NK-92 (cell line): ENCODE measurements around the gene CCR5AS.

Experiments
- DNase-seq: peaks from one replicate; lab custom pipeline; 2025; ENCODE audit not compliant: unreplicated experiment; lab: John Stamatoyannopoulos, UW

The CCR5AS gene

DNA sequence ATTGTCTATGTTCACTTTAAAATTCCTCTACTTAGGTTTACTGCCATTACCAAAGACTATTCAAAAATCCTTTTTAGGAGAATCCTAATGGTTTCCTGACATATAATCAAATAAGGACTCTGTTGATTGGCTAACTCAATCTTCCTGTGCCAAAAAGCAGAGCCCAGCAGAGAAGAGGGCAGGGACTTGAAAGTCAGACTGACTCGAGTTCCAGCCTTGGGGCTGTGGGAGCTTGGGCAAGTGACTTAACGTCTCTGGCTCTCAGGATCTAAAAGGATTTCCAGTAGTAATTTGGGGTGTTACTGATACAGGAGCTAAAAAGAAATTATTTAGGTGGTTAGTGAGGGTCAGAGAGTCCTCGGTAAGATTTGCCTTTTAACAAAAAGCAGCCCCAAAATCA, 25.2 kb downstream of the CCR5AS start:
- no peak for DNase-seq

DNA sequence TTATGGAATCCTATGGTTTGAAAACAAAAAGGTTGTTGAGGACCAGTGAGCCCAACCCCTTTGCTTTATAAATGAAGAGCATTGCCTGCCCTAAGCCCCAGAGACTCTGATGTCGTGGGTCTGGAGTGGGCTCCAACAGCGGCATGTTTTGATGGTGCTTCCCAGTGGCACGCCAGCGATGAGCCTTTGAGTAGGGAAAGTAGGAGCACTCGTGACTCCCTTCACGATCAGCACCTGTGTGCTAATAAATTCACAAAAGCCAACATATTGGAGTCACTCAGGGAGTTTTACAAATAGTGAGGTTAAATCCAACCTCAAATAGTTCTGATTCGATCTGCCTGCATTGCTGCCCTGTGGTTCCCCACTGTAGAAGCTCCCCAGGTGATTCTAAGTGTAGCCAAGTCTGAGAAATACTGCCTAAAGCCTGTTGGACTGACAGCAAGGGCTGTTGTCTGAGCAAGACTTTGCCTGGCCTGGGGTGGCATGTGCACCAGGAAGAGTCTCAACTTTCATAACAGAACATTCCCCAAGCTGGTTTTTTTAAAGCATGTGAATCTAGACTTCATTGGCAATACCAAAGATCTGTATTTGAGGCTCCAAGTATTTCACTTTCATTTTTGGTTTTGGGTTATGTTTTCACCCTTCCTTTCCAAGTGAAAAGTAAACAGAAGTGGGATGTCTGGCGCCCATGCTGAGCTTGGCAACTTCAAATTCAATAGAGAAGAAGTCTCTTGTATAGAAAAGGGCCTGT, 26.2 kb downstream of the CCR5AS start:
- no peak for DNase-seq

DNA sequence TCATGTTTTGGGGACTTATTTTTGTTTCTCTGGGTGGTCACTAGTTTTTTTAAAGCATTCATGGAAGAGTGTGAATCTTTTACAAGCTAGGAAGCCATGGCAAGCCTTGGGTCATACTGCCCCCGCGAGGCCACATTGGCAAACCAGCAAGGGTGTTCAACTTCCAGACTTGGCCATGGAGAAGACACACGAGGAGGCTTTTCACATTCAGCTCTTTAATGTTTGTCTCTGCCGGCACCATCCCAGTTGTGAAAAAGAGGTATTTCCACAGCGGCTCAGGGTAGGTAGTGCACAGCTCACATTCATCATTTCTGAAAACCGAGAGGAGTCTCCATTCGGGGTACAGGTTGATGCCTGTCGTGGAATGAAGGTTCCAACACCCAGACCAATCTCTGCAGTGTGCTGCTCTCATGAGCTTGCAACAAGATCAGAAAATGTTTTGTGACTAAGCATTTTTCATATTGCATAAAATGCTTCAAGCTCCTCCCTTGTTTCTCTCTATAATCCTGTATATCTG, 28.4 kb downstream of the CCR5AS start:
- no peak for DNase-seq

DNA sequence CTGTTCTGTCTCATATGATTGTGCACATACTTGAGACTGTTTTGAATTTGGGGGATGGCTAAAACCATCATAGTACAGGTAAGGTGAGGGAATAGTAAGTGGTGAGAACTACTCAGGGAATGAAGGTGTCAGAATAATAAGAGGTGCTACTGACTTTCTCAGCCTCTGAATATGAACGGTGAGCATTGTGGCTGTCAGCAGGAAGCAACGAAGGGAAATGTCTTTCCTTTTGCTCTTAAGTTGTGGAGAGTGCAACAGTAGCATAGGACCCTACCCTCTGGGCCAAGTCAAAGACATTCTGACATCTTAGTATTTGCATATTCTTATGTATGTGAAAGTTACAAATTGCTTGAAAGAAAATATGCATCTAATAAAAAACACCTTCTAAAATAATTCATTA, 31.1 kb downstream of the CCR5AS start:
- no peak for DNase-seq

DNA sequence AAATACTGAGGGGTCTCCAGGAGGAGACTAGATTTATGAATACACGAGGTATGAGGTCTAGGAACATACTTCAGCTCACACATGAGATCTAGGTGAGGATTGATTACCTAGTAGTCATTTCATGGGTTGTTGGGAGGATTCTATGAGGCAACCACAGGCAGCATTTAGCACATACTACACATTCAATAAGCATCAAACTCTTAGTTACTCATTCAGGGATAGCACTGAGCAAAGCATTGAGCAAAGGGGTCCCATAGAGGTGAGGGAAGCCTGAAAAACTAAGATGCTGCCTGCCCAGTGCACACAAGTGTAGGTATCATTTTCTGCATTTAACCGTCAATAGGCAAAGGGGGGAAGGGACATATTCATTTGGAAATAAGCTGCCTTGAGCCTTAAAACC, 31.6 kb downstream of the CCR5AS start:
- no peak for DNase-seq

DNA sequence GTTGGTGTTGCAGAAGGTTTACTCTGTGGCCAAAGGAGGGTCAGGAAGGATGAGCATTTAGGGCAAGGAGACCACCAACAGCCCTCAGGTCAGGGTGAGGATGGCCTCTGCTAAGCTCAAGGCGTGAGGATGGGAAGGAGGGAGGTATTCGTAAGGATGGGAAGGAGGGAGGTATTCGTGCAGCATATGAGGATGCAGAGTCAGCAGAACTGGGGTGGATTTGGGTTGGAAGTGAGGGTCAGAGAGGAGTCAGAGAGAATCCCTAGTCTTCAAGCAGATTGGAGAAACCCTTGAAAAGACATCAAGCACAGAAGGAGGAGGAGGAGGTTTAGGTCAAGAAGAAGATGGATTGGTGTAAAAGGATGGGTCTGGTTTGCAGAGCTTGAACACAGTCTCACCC, 32.1 kb downstream of the CCR5AS start:
- DNase-seq: no peak

DNA sequence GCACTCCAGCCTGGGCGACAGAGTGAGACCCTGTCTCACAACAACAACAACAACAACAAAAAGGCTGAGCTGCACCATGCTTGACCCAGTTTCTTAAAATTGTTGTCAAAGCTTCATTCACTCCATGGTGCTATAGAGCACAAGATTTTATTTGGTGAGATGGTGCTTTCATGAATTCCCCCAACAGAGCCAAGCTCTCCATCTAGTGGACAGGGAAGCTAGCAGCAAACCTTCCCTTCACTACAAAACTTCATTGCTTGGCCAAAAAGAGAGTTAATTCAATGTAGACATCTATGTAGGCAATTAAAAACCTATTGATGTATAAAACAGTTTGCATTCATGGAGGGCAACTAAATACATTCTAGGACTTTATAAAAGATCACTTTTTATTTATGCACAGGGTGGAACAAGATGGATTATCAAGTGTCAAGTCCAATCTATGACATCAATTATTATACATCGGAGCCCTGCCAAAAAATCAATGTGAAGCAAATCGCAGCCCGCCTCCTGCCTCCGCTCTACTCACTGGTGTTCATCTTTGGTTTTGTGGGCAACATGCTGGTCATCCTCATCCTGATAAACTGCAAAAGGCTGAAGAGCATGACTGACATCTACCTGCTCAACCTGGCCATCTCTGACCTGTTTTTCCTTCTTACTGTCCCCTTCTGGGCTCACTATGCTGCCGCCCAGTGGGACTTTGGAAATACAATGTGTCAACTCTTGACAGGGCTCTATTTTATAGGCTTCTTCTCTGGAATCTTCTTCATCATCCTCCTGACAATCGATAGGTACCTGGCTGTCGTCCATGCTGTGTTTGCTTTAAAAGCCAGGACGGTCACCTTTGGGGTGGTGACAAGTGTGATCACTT, 34.1 kb downstream of the CCR5AS start:
- DNase-seq: no peak

DNA sequence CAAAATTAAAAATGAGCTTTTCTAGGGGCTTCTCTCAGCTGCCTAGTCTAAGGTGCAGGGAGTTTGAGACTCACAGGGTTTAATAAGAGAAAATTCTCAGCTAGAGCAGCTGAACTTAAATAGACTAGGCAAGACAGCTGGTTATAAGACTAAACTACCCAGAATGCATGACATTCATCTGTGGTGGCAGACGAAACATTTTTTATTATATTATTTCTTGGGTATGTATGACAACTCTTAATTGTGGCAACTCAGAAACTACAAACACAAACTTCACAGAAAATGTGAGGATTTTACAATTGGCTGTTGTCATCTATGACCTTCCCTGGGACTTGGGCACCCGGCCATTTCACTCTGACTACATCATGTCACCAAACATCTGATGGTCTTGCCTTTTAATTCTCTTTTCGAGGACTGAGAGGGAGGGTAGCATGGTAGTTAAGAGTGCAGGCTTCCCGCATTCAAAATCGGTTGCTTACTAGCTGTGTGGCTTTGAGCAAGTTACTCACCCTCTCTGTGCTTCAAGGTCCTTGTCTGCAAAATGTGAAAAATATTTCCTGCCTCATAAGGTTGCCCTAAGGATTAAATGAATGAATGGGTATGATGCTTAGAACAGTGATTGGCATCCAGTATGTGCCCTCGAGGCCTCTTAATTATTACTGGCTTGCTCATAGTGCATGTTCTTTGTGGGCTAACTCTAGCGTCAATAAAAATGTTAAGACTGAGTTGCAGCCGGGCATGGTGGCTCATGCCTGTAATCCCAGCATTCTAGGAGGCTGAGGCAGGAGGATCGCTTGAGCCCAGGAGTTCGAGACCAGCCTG, 35.1 kb downstream of the CCR5AS start:
- no peak for DNase-seq

DNA sequence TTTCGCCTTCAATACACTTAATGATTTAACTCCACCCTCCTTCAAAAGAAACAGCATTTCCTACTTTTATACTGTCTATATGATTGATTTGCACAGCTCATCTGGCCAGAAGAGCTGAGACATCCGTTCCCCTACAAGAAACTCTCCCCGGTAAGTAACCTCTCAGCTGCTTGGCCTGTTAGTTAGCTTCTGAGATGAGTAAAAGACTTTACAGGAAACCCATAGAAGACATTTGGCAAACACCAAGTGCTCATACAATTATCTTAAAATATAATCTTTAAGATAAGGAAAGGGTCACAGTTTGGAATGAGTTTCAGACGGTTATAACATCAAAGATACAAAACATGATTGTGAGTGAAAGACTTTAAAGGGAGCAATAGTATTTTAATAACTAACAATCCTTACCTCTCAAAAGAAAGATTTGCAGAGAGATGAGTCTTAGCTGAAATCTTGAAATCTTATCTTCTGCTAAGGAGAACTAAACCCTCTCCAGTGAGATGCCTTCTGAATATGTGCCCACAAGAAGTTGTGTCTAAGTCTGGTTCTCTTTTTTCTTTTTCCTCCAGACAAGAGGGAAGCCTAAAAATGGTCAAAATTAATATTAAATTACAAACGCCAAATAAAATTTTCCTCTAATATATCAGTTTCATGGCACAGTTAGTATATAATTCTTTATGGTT, 35.9 kb downstream of the CCR5AS start, which contains the start of gene CCR5:
Gene CCR5 (plus strand): TSS at position 108 of the 680 bp plus-strand sequence. CDS start 1,957 bp downstream, outside the sequence.
- no peak for DNase-seq

DNA sequence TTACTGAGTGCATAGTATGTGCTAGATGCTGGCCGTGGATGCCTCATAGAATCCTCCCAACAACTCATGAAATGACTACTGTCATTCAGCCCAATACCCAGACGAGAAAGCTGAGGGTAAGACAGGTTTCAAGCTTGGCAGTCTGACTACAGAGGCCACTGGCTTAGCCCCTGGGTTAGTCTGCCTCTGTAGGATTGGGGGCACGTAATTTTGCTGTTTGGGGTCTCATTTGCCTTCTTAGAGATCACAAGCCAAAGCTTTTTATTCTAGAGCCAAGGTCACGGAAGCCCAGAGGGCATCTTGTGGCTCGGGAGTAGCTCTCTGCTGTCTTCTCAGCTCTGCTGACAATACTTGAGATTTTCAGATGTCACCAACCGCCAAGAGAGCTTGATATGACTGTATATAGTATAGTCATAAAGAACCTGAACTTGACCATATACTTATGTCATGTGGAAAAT, 37.2 kb downstream of the CCR5AS start:
- DNase-seq: no peak

DNA sequence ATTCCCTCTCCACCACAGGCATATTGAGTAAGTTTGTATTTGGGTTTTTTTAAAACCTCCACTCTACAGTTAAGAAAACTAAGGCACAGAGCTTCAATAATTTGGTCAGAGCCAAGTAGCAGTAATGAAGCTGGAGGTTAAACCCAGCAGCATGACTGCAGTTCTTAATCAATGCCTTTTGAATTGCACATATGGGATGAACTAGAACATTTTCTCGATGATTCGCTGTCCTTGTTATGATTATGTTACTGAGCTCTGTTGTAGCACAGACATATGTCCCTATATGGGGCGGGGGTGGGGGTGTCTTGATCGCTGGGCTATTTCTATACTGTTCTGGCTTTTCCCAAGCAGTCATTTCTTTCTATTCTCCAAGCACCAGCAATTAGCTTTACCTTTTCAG, 37.7 kb downstream of the CCR5AS start:
- DNase-seq: no peak

DNA sequence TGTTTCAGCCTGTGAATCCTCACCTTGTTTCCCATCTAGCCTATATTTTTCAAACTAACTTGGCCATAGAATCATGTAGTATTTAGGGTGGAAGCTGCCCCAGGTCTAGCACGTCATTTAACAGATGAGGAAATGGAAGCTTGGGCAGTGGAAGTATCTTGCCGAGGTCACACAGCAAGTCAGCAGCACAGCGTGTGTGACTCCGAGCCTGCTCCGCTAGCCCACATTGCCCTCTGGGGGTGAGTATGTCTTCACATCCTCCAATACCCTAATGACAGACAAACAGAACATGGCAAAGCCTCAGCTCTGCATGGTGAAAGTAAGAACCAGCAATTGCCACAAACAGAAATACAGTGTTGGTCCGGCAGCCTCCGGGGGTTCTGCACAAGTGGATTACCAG, 38.3 kb downstream of the CCR5AS start:
- DNase-seq: no peak

DNA sequence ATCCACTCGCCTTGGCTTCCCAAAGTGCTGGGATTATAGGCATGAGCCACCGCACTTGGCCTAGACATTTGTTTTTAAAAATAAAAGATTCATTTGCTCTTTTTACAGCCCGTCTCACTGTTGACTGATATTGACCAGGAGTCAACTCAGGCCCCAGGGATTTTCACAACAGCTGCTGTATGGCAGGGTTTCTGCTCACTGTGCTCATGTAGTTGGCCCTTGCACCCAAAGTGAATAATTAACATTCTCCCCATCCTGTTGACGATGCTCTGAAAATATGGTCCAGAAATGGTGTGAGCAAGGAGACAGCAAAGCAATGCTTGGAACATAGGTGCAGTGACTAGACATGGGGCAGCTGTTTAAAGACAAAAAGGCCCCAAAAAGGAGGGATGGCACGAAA, 39.1 kb downstream of the CCR5AS start:
- DNase-seq: no peak

DNA sequence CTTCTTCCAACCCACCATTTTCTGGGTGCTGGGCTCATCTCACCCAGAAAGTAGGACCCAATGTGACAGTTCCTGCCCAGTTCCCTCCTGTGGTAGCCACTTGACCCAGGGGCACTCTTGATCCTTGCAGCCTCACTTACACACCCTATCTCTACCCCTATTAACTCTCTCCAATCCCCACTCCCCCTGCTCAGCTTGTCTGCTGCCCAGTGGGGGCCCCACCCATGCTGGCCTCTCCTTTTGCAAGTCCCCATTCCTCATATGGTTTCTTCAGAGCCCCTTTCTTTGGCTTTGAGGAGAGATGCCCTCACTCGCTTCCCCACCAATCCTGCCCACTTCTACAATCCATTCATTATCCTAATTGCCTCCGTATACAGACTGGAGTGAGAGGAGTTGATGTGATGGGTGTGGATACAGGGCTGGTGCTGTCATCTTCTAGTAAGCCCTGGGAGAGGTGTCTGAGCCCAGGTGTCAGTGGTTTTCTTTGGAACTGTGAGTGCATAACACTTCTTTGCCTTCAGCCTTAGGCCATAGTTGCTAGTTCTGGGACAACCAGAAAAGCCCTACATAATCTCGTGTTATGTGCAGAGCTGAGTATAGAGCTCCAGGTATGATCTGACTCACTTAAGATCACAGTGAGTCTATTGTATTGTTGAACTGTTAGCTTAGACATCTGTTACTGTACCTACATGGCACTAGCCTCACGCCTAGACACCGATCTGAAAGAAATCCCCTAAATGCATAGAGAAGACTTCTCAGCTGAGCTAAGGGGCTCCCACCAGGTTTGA, 40.9 kb downstream of the CCR5AS start:
- no peak for DNase-seq

DNA sequence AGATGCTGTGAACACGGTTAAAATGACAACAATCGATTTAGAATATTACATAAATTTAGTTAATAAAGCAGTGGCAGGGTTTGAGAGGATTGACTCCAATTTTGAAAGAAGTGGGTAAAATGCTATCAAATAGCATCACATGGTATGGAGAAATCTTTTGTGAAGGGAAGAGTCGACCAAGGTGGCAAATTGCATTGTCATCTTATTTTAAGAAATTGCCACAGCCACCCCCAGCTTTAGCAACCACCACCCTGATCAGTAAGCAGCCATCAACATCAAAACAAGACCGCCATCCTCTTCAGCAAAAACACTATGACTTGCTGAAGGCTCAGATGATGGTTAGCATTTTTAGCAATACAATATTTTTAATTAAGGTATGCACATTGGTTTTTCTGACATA, 41.8 kb downstream of the CCR5AS start:
- DNase-seq: no peak

DNA sequence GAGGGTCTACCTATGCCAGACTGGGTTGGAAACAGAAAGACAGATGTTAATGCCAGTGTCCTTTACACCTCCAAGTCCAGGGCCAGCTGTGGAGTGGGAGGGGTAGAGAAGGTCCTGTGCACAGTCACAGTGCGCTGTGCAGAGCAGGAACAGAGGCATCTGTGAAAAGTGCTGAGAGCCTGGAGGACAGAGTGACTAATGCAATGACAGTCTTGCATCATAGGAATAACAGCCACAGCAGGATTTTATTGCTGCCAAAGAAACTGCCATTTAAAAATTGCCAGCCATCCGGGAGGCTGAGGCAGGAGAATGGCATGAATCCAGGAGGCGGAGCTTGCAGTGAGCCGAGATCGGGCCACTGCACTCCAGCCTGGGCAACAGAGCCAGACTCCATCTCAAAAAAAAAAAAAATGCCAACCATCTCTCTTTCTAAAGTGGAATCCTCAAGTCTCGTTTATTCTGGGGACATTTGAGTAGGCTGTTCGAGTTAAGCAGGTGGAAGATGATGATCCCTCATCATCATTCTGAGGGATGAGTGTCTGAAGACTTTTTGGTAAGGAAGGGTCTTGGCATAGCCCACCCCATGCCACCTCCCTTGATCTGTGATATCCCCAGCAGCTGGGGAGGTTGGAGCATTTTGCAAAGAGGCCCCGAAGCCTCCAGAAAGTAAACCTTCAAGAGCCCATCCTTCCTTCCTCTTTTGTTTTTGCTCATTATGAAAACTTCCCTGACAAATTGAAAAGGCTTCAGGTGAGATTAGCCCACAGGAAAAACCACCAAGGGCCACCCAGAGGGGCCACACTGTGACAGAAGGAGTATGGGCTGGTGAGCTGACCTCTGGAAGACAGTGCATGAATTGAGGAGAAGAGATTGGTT, 45.2 kb downstream of the CCR5AS start:
- no peak for DNase-seq

DNA sequence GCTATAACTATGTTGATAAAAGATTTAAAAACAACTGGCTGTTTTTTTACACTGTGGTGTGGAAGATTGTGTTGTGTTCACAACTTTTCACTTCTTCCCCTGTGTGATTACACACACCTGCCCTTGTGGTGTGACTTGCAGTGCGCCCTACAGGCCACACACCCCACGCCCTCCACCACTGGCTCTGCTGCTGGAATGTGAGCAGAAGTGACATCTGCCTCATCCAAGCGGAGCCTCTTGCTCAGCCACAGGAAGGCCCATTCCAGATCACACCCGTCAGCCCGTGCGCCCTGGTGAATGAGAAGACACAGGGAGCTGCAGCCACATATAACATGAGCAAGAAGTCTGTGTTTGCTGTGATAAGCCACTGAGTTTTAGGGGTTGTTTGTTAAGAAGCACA, 46.0 kb downstream of the CCR5AS start:
- DNase-seq: no peak

DNA sequence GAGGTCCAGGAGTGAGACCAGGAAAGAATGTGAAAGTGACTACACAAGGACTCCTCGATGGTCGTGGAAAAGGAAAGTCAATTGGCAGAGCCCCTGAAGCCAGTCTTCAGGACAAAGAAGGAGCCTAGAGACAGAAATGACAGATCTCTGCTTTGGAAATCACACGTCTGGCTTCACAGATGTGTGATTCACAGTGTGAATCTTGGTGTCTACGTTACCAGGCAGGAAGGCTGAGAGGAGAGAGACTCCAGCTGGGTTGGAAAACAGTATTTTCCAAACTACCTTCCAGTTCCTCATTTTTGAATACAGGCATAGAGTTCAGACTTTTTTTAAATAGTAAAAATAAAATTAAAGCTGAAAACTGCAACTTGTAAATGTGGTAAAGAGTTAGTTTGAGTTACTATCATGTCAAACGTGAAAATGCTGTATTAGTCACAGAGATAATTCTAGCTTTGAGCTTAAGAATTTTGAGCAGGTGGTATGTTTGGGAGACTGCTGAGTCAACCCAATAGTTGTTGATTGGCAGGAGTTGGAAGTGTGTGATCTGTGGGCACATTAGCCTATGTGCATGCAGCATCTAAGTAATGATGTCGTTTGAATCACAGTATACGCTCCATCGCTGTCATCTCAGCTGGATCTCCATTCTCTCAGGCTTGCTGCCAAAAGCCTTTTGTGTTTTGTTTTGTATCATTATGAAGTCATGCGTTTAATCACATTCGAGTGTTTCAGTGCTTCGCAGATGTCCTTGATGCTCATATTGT, 47.0 kb downstream of the CCR5AS start:
- DNase-seq: no peak
